Measurements from ENCODE around the gene COL12A1.

DNA sequence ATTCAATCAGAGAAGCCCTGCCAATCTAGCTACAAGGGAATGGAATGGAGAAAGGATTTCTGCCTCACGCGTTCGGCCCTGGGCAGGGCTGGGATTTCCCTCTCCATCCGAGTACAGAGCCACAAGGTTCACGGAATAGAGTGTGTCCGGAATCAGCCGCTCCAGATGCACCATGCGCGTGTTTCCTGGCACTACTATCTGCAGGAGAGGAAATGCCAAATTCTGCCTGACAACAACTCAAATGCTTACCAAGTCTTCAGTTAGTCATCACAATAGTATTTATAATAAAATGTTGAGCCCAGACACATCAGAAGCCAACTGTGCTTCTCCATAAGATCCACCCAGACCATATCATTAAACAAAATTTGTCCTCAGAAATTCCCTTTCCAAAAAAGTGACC is 75.1 kb downstream of the COL12A1 start:
- TF ChIP-seq, protein P1, sequence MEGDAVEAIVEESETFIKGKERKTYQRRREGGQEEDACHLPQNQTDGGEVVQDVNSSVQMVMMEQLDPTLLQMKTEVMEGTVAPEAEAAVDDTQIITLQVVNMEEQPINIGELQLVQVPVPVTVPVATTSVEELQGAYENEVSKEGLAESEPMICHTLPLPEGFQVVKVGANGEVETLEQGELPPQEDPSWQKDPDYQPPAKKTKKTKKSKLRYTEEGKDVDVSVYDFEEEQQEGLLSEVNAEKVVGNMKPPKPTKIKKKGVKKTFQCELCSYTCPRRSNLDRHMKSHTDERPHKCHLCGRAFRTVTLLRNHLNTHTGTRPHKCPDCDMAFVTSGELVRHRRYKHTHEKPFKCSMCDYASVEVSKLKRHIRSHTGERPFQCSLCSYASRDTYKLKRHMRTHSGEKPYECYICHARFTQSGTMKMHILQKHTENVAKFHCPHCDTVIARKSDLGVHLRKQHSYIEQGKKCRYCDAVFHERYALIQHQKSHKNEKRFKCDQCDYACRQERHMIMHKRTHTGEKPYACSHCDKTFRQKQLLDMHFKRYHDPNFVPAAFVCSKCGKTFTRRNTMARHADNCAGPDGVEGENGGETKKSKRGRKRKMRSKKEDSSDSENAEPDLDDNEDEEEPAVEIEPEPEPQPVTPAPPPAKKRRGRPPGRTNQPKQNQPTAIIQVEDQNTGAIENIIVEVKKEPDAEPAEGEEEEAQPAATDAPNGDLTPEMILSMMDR (IDR thresholded peaks at IDR 0.05), result no peak
- no peak for TF ChIP-seq POLR2A (IDR thresholded peaks at IDR 0.05)

Measured in breast epithelium (tissue), 3 donors.